ENCODE data around the gene MARS1. TPM values are rescaled to one million over a fixed set of nuclear protein-coding genes. Genes with fewer than 3 reads are reported as not detected.

MARS1 gene
- total and polyA plus RNA-seq, 2 experiments from 2014 or later: 266 to 351 TPM

DNA sequence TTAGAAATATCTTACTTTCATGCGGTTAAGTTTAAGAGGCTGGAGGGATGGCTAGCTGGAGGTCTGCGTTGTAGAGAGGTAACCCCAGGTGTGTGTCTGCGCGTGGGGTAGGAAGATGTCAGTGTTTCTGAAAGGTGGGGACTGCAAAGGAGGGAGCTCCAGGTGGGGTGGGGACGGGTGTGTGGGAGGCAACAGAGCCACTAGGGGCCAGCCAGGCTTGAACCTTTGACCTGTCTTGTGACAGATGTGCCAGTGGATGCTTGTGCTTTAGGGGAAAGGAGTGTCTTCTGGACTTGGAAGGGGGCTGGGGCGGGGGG lies 27.4 kb upstream of the MARS1 start:
- H3K4me1 Mint-ChIP-seq: peaks cover 41% of the 10 kb centered on the region
- DNase-seq (ENCODE audit: low spot score) (no peak), ATAC-seq (no peak)
- Histone ChIP-seq H3K4me2 (peak overlapping the region; percentile 100), H3F3A (replicated peaks; ENCODE audit: low read depth) (peaks cover 25% of the 10 kb centered on the region), H4K20me1 (replicated peaks; ENCODE audit: insufficient read depth) (no peaks in the 10 kb centered on the region; the same call in 1 of the 2 replicates), H3K4me1 (ENCODE audit: insufficient read depth) (peaks cover 35% of the 10 kb centered on the region), H3K9me2 (ENCODE audit: insufficient read depth) (no peaks in the 10 kb centered on the region), H3K27ac (ENCODE audit: low read depth) (peak overlapping the region; percentile 100), H3K27me3 (ENCODE audit: insufficient read depth) (no peaks in the 10 kb centered on the region), H3K4me3 (peak overlapping the region; percentile 97), H3K36me3 (ENCODE audit: insufficient read depth) (no peaks in the 10 kb centered on the region), H3K79me2 (replicated peaks; ENCODE audit: insufficient read depth) (peaks cover 23% of the 10 kb centered on the region), H2AFZ (no peak overlapping the region)
- H3K27me3 Mint-ChIP-seq (ENCODE audit: insufficient read depth, low read depth, poor library complexity): peaks cover 43% of the 10 kb centered on the region
- peak overlapping the region; percentile 82 for H3K4me3 Mint-ChIP-seq
- peaks cover 30% of the 10 kb centered on the region for H3K36me3 Mint-ChIP-seq (ENCODE audit: low read depth)
- no peaks in the 10 kb centered on the region; the same call in 2 of the 3 replicates for H3K9me3 Mint-ChIP-seq
- no peak overlapping the region; the same call in 1 of the 2 replicates for H3K27ac Mint-ChIP-seq
- TF ChIP-seq CREB1 (CRISPR knock-in tag; IDR thresholded peaks at IDR 0.05; ENCODE audit: low read depth) (no peak), NANOG (IDR thresholded peaks at IDR 0.05; ENCODE audit: borderline replicate concordance) (no peak), POLR2AphosphoS5 (IDR thresholded peaks at IDR 0.05; ENCODE audit: low read depth) (no peak), EZH2 (IDR thresholded peaks at IDR 0.05; ENCODE audit: low read depth, unreplicated experiment) (no peak), EZH2phosphoT487 (IDR thresholded peaks at IDR 0.05; ENCODE audit: unreplicated experiment) (no peak), REST (IDR thresholded peaks at IDR 0.05; ENCODE audit: unreplicated experiment) (no peak), ZNF331 (CRISPR knock-in tag; IDR thresholded peaks at IDR 0.05; ENCODE audit: low read depth) (no peak), ZNF462 (CRISPR knock-in tag; IDR thresholded peaks at IDR 0.05) (no peak), ZNF114 (CRISPR knock-in tag; IDR thresholded peaks at IDR 0.05) (no peak), STAT1 (IDR thresholded peaks at IDR 0.05; ENCODE audit: unreplicated experiment) (no peak)
- TF ChIP-seq, protein P1, sequence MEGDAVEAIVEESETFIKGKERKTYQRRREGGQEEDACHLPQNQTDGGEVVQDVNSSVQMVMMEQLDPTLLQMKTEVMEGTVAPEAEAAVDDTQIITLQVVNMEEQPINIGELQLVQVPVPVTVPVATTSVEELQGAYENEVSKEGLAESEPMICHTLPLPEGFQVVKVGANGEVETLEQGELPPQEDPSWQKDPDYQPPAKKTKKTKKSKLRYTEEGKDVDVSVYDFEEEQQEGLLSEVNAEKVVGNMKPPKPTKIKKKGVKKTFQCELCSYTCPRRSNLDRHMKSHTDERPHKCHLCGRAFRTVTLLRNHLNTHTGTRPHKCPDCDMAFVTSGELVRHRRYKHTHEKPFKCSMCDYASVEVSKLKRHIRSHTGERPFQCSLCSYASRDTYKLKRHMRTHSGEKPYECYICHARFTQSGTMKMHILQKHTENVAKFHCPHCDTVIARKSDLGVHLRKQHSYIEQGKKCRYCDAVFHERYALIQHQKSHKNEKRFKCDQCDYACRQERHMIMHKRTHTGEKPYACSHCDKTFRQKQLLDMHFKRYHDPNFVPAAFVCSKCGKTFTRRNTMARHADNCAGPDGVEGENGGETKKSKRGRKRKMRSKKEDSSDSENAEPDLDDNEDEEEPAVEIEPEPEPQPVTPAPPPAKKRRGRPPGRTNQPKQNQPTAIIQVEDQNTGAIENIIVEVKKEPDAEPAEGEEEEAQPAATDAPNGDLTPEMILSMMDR (conservative IDR thresholded peaks at IDR 0.05; ENCODE audit: low read depth in 2 of 2): no peak

Data from GM23338 (cell line).